GM21360 (cell line): Measurements from ENCODE around the gene KASH5.

Experiments
- ATAC-seq: cut with Tn5 transposase; IDR thresholded peaks from one replicate; pipeline ENCODE4 v1.9.1; 2021; ENCODE audit warnings: mild to moderate bottlenecking, moderate library complexity; ENCODE audit not compliant: unreplicated experiment

Gene KASH5

GRCh38 chr19:49393881-49394280 is 5.8 kb downstream of the KASH5 start:
- ATAC-seq, result no peak

GRCh38 chr19:49395581-49396407 is 7.7 kb downstream of the KASH5 start:
- no peak for ATAC-seq

- ATAC-seq, result no peak
Measured at GRCh38 chr19:49396738-49397505, 8.9 kb downstream of the KASH5 start.

- ATAC-seq, result no peak
Measured at GRCh38 chr19:49398001-49398615, 10.1 kb downstream of the KASH5 start.

GRCh38 chr19:49398931-49399330 is 10.9 kb downstream of the KASH5 start:
- no peak for ATAC-seq

- ATAC-seq, result no peak
Measured at GRCh38 chr19:49400029-49400428, 12.0 kb downstream of the KASH5 start.

GRCh38 chr19:49403404-49404187 is 15.5 kb downstream of the KASH5 start:
- no peak for ATAC-seq

GRCh38 chr19:49407079-49407478 is 19.0 kb downstream of the KASH5 start:
- no peak for ATAC-seq

- ATAC-seq, result no peak
Measured at GRCh38 chr19:49407482-49408015, 19.5 kb downstream of the KASH5 start.

GRCh38 chr19:49408816-49409440 is 20.9 kb downstream of the KASH5 start:
- ATAC-seq, result no peak

- ATAC-seq, result no peak
Measured at GRCh38 chr19:49409441-49410029, 21.5 kb downstream of the KASH5 start.

GRCh38 chr19:49411681-49412326 is 23.8 kb downstream of the KASH5 start:
- ATAC-seq, result no peak

GRCh38 chr19:49413348-49413747 is 25.3 kb downstream of the KASH5 start:
- ATAC-seq, result no peak

- no peak for ATAC-seq
Measured at GRCh38 chr19:49414256-49414655, 26.2 kb downstream of the KASH5 start.

GRCh38 chr19:49415102-49415809 is 27.2 kb downstream of the KASH5 start:
- ATAC-seq, result no peak

- no peak for ATAC-seq
Measured at GRCh38 chr19:49415810-49416200, 27.8 kb downstream of the KASH5 start.

GRCh38 chr19:49417088-49417487 is 29.0 kb downstream of the KASH5 start:
- no peak for ATAC-seq

- ATAC-seq, result no peak
Measured at GRCh38 chr19:49418511-49418910, 30.5 kb downstream of the KASH5 start.

- no peak for ATAC-seq
Measured at GRCh38 chr19:49419173-49419572, 31.1 kb downstream of the KASH5 start.
